ENCODE data around the gene TRAPPC10.

The TRAPPC10 gene

DNA sequence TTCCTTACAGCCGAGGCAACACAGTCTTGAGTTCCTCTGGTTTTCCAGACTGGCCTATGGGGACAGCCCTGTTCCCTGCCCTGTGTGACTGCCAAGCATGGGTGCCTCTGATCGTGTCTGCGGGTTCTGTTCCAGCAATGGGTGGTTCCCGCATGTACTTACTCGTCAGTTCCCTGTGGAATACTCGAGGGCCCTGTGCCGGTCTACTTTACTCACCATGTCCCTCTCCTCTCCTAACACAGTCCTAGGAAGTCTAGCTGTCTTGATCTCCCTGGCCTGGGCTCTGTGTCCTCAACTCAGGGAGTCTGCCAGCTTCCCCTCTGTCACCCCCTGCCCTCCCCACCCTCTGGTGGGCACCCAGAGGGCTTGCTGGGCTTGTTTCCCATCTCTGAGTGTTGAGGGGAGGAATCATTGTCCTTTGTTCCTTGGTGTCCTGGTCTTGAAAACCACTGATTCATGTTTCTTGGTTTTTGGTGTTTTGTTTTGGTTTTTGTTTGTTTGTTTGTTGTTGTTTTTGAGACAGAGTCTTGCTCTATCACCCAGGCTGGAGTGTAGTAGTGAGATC is 36.0 kb downstream of the TRAPPC10 start:
- no peak for DNase-seq

DNA sequence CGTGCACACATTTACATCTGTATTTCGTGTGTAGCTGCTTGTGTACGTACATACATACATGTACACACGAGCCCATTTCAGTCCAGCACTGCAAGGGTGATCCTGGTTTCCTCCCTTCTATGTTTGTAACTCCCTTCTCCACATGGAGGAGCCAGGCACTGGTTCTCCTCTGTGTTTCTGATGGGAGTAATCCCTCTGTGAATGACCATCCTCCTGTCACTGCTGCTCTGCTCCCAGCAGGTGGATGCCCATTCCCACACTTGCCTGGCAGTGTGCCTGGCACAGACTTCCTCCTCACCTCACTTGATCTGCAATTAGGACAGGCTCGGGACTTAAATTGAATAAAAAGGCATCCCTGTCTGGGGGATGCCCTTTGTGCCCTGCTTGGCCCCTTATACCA is 37.1 kb downstream of the TRAPPC10 start:
- DNase-seq, result no peak

GRCh38 chr21:44049606-44050005 is 37.5 kb downstream of the TRAPPC10 start:
- DNase-seq, result no peak

DNA sequence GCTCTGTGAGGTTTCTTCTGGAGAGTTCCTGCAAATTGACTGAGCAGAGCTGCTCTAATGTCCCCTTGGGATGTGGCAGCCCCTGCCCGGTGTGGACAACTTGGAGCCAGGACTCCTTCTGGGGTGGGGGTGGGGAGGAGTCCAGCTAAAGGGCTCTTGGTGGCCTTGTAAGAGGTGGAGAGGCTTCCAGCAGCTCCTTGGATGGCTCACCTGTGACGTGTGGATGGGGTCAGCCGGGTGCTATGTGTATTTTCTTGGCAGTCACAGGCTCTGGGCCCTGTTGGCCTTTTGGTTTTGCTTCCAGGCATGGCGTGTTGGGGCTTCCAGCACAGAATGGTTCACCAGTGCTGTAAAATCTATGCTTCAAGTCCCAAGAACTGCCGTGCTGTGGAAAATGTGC is 38.2 kb downstream of the TRAPPC10 start:
- no peak for DNase-seq

DNA sequence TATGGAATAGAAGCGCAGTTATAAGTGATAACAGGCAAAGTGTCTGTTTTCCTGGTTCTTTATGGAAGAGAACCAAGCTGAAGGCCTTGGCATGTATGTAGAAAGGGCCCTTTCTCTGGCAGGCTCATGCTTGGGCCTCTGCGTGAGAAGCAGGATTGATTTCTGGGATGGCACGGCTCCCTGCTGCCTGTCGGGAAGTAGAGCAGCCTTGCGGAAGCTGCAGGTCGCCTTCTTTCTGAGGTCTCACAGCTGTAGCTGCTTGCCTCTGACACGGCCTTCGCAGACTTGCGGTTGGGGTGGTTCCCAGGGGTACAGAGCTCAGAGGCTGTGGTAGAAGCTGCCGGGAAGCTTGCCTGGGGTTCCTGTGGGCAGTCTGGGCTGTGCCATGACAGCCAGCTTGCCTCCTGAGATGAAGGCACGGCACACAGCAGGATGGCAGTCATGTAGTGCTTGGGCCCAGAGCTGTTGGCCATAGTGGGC is 39.4 kb downstream of the TRAPPC10 start:
- no peak for DNase-seq

GRCh38 chr21:44052071-44052829 is 40.1 kb downstream of the TRAPPC10 start:
- DNase-seq, result no peak

GRCh38 chr21:44052830-44053226 is 40.7 kb downstream of the TRAPPC10 start:
- no peak for DNase-seq

DNA sequence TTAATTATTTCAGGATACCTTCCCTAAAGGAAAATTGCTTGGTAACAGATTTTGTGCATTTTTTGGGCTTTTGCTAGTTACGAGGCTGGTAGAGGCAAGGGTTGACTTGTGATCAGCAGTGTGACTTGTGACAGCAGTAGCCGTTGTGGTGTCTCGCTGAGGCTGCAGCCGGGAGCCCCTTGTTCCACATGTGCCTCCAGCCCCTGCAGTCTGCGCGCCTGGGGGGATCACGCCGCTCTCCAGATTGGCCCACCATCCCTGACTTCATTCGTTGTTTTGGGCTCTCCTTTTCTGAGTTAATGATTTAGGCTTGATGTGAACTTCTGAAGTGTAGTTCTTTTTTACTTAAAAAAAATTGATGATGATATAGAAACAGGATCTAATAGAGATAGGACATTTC is 41.5 kb downstream of the TRAPPC10 start:
- no peak for DNase-seq

DNA sequence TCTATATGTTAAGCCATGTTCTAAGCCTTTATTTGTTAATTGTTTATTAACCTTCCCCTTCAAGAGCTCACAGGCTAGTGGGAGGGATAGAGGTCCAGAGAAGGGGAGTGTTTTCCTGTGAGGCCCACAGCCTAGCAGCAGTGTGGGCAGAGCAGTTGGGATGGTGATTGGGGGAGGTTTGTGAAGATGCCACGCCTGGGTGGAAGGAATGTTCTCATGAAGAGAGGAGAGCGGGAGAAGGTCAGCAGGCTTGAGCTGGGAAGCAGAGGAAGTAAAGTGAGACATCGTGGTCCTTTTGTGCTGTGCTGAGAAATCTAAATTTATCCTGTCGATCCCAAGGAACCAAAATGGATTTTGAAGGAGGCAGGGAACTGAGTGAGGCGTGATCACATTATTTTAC is 42.6 kb downstream of the TRAPPC10 start:
- no peak for DNase-seq

- no peak for DNase-seq
Measured at GRCh38 chr21:44057055-44057454, 44.9 kb downstream of the TRAPPC10 start.

- DNase-seq, result no peak
Measured at GRCh38 chr21:44057960-44058651, 46.0 kb downstream of the TRAPPC10 start.

DNA sequence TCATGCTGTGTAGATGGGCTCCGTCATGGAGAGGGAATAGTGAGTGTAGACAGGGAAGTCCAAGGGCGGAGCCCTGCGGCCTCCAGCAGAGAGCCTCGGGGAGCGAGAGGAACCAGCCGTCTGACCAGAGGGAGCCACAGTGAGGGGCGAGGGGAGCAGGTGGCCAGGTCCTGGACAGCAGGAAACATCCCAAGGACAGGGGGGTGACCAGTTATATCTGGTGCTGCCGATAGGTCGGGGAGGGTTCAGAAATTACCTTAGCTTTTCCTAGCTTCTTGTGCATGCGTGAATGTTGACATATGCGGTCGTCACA is 46.5 kb downstream of the TRAPPC10 start:
- no peak for DNase-seq

DNA sequence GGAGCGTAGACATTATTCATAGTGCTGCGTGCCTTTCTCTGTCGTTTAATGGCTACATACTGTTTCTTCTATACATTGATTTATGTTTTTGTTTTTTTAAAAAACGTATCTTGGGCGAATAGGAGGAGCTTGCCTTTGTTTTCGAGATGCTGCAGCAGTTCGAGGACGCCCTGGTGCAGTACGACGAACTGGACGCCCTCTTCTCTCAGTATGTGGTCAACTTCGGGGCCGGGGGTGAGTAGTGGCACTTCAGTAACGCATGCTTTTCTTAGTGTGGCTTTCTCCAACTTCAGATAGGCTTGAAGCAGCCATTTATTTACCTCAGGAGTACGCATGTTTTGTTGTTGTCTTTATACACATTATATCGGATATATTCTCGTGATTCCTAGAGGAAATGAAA is 46.9 kb downstream of the TRAPPC10 start:
- DNase-seq, result no peak

GRCh38 chr21:44059710-44060109 is 47.6 kb downstream of the TRAPPC10 start:
- no peak for DNase-seq

- DNase-seq, result no peak
Measured at GRCh38 chr21:44062380-44062779, 50.3 kb downstream of the TRAPPC10 start.

DNA sequence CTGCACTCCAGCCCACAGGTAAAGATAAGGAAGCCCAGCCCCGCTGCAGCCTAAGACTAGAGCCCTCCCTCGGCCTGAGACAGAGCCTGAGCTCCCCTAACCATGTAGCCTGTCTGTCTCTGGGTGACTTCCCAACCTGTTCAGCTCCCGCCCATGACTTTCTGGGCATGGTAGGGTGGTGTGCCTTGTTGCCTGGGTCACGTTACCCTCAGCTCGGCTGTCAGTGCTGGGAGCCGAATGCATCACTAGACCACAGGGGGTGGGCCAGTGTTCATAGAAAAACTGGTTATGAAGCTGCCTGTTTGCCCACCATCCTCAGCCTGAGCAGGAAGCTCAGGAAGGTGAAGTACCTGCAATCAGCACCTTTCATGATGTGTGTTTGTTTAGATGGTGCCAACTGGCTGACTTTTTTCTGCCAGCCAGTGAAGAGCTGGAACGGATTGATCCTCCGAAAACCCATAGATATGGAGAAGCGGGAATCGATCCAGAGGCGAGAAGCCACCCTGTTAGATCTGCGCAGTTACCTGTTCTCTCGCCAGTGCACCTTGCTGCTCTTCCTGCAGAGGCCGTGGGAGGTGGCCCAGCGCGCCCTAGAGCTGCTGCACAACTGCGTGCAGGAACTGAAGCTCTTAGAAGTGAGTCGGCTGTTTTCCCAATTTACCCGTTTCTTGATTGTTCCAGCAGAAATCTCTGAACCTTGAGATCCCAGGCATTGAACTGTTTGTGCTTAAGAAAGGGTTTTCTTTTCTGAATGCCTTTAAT is 51.2 kb downstream of the TRAPPC10 start:
- DNase-seq, result no peak

GRCh38 chr21:44064852-44065403 is 52.8 kb downstream of the TRAPPC10 start:
- no peak for DNase-seq

- peak; percentile 72 for DNase-seq
Measured at GRCh38 chr21:44065428-44065827, 53.3 kb downstream of the TRAPPC10 start.

DNA sequence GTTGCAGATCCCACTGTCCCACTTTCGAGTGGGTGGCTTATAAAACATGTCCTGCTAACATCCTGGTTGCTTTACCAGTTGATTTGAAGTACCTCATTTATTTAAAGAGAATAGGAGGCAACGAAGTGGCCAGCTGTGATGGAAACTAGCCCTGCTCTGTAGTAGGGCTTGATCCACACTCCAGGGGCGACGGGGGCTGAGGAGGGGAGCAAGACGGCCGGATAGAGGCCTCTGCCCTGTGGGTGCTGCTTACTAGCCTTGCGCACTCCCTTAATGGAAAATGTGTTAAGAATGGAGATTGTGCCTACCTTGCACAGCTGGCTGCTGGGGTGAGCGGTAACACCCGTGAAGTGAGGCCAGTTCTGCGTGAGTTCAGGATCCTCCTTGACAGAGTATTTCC is 54.0 kb downstream of the TRAPPC10 start:
- DNase-seq, result no peak

GRCh38 chr21:44067011-44067839 is 55.1 kb downstream of the TRAPPC10 start:
- no peak for DNase-seq

- DNase-seq, result no peak
Measured at GRCh38 chr21:44070391-44070790, 58.3 kb downstream of the TRAPPC10 start.
